ENCODE data around the gene LSM2.
A peak's percentile ranks its signal among the peaks of the same experiment; 100 is the strongest.

LSM2 gene

DNA sequence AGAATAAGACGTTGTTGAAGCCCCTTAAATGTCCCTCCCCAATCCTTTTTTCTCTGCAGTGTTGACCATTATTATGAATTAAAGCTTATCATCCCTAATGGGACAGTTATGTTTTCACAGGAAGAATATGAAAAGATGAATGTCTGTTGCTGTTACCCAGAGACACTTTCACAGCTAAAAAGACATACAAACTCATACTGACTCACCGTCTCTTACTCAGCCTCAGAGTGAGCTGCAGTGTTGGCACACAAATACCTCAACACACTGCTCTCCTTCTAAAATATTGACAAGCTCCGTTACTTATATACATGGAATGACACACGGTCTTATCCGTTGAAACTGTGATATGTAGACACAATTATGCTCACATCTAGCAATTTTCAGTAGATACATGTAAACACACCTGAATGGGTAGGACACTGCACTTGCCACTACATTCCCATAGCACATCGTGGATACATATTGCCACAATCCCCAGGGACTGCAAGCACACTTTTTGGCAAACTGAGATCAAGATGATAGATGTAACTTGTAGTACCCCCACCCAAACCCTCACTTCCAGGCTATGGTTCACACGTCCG, 53.9 kb downstream of the LSM2 start:
- H3K36me3 ChIP-seq (ENCODE audit: control insufficient read depth in 4 of 4, insufficient read depth in 4 of 4, low read length in 3 of 4): peaks cover 0 to 24% (median 10%) of the 10 kb centered on the region in 4 experiments
- H3K4me1 ChIP-seq (ENCODE audit: control extremely low read depth in 1 of 4, control insufficient read depth in 4 of 4, insufficient read depth in 4 of 4, low read length in 3 of 4): no peaks in the 10 kb centered on the region
- no peaks in the 10 kb centered on the region for H3K9me3 ChIP-seq (ENCODE audit: control extremely low read depth in 1 of 5, control insufficient read depth in 4 of 5, insufficient read depth in 2 of 5, low read depth in 1 of 5, low read length in 4 of 5)
- no peak overlapping the region for H3K4me3 ChIP-seq (ENCODE audit: control insufficient read depth in 1 of 7, extremely low read depth in 1 of 7, insufficient read depth in 4 of 7, low read depth in 2 of 7, low read length in 6 of 7)
- DNase-seq: no peak
- H3K27ac ChIP-seq (ENCODE audit: insufficient read depth in 1 of 2, low read depth in 1 of 2, low read length in 2 of 2, poor library complexity in 1 of 2, severe bottlenecking in 2 of 2): no peak overlapping the region
- ChIA-PET CTCF (interaction anchor here (0.5 to 1.5 kb wide), 6 partner anchors 11 to 77 kb away, joined by 3 to 5 read pairs (median 4); no protein-coding TSS in a partner anchor), POLR2A (no interaction called here)
- WGBS (ENCODE audit: insufficient coverage): 100% methylated on average over 5 of the region's 8 CpGs
- no peaks in the 10 kb centered on the region for H3K27me3 ChIP-seq (replicated peaks in 2 of 5; ENCODE audit: control insufficient read depth in 4 of 5, insufficient read depth in 5 of 5, low read length in 4 of 5)

DNA sequence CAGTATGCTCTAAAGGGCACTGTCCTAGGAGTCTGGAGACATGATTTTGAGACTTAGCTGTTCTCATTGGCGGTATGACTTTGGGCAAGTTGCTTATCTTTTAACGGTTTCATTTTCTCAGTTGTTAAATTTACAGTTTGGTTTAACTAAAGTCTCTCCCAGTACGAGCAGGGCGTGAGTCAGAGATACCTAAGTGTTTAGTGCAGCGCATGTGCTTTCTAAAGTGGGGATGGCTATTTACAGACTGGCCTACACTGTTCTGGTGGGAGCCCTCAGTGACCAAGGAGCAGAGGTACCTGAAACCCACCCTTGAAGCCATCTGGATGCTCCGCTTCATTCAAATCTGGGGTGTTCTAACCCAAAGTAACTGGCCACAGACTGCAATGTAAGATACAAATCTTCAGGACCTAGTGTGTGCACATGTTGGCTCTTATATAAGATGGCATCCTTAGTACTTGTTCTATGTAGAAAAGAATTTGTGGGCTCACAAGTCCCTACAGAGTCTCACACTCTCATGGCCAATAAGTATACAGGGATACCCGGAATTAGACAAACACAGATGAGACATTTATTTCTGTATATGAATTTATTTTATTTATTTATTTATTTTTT, 56.2 kb downstream of the LSM2 start:
- ChIA-PET POLR2A (no interaction called here), CTCF (interaction anchor here (1.0 to 1.4 kb wide), 4 partner anchors 10 to 41 kb away, joined by 3 to 7 read pairs (median 3); partner anchors contain the start of gene MSH5)
- Histone ChIP-seq H3K27ac (ENCODE audit: insufficient read depth in 1 of 2, low read depth in 1 of 2, low read length in 2 of 2, poor library complexity in 1 of 2, severe bottlenecking in 2 of 2) (peak overlapping the region in 1 of 2 experiments; percentile 40), H3K27me3 (replicated peaks in 2 of 5; ENCODE audit: control insufficient read depth in 4 of 5, insufficient read depth in 5 of 5, low read length in 4 of 5) (no peaks in the 10 kb centered on the region), H3K4me3 (ENCODE audit: control insufficient read depth in 1 of 7, extremely low read depth in 1 of 7, insufficient read depth in 4 of 7, low read depth in 2 of 7, low read length in 6 of 7) (no peak overlapping the region), H3K9me3 (ENCODE audit: control extremely low read depth in 1 of 5, control insufficient read depth in 4 of 5, insufficient read depth in 2 of 5, low read depth in 1 of 5, low read length in 4 of 5) (no peaks in the 10 kb centered on the region), H3K36me3 (ENCODE audit: control insufficient read depth in 4 of 4, insufficient read depth in 4 of 4, low read length in 3 of 4) (peaks cover 0 to 33% (median 14%) of the 10 kb centered on the region in 4 experiments), H3K4me1 (ENCODE audit: control extremely low read depth in 1 of 4, control insufficient read depth in 4 of 4, insufficient read depth in 4 of 4, low read length in 3 of 4) (no peaks in the 10 kb centered on the region)
- 97% methylated on average over 5 of the region's 7 CpGs for WGBS (ENCODE audit: insufficient coverage)
- no peak for DNase-seq

DNA sequence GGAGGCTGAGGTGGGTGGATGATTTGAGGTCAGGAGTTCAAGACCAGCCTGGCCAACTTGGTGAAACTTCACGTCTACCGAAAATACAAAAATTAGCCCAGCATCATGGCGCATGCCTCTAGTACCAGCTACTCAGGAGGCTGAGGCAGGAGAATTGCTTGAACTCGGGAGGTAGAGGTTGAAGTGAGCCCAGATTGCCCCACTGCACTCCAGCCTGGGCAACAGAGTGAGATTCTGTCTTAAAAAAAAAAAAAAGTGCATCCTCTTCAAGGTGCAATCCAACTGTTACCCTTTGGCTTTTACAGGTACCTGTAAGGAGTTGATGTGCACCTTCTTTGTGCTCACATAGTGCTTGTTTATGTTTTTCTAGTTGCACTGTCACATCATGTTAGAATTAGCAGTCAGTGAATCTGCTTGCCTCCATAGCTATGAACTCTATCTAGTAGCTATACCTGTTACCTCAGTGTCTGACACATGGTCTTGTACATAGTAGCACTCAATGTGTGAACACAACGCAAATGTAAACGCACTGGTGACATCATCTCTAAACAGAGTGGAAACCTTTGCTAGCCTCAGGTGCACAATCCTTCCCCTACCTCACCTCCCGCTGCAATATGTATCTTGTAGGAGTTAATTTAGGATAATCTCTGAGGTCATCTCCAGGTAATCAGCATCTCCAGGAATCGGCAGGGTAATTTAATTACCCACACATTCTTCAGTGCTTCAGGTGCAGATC, 57.3 kb downstream of the LSM2 start:
- ChIA-PET CTCF (interaction anchor here (0.7 to 1.1 kb wide), 5 partner anchors 11 to 1578 kb away, joined by 3 to 4 read pairs (median 3); no protein-coding TSS in a partner anchor), POLR2A (interaction anchor here (0.7 kb wide), 1 partner anchor 78 kb away, joined by 5 read pairs; no protein-coding TSS in a partner anchor)
- Histone ChIP-seq H3K36me3 (ENCODE audit: control insufficient read depth in 4 of 4, insufficient read depth in 4 of 4, low read length in 3 of 4) (peaks cover 0 to 40% (median 18%) of the 10 kb centered on the region in 4 experiments), H3K27ac (ENCODE audit: insufficient read depth in 1 of 2, low read depth in 1 of 2, low read length in 2 of 2, poor library complexity in 1 of 2, severe bottlenecking in 2 of 2) (peak overlapping the region in 1 of 2 experiments; percentile 6), H3K27me3 (replicated peaks in 2 of 5; ENCODE audit: control insufficient read depth in 4 of 5, insufficient read depth in 5 of 5, low read length in 4 of 5) (no peaks in the 10 kb centered on the region), H3K4me1 (ENCODE audit: control extremely low read depth in 1 of 4, control insufficient read depth in 4 of 4, insufficient read depth in 4 of 4, low read length in 3 of 4) (no peaks in the 10 kb centered on the region), H3K9me3 (ENCODE audit: control extremely low read depth in 1 of 5, control insufficient read depth in 4 of 5, insufficient read depth in 2 of 5, low read depth in 1 of 5, low read length in 4 of 5) (no peaks in the 10 kb centered on the region), H3K4me3 (ENCODE audit: control insufficient read depth in 1 of 7, extremely low read depth in 1 of 7, insufficient read depth in 4 of 7, low read depth in 2 of 7, low read length in 6 of 7) (no peak overlapping the region)
- 100% methylated on average over 5 of the region's 8 CpGs for WGBS (ENCODE audit: insufficient coverage)
- DNase-seq: no peak
